ENCODE results near the gene COPS7A. TPM values are rescaled to one million over a fixed set of nuclear protein-coding genes. Genes with fewer than 3 reads are reported as not detected.
"Not testable (repeated sequence)": the region's sequence is repeated elsewhere in the genome, so short reads cannot be mapped to it uniquely, and the experiment has no call there.

COPS7A gene
- total RNA-seq, 1 experiment from 2014 or later, result 82.3 TPM

- Histone ChIP-seq H3K9me3 (ENCODE audit: low read length) (no peaks in the 10 kb centered on the region), H3F3A (ENCODE audit: low read length, unreplicated experiment) (no peaks in the 10 kb centered on the region), H3K79me2 (ENCODE audit: low read length) (no peaks in the 10 kb centered on the region), H3K9me2 (replicated peaks; ENCODE audit: low read length) (no peaks in the 10 kb centered on the region), H3K4me3 (ENCODE audit: low read length) (no peak overlapping the region), H3K4me1 (ENCODE audit: insufficient read depth, low read length) (no peaks in the 10 kb centered on the region), H3K36me3 (ENCODE audit: low read depth, low read length) (no peaks in the 10 kb centered on the region), H4K20me1 (ENCODE audit: low read length) (no peaks in the 10 kb centered on the region), H3K4me2 (ENCODE audit: low read length) (no peak overlapping the region), H3K9ac (ENCODE audit: low read length) (no peak overlapping the region), H3K27ac (ENCODE audit: low read length) (no peak overlapping the region), H3K27me3 (ENCODE audit: low read length) (no peaks in the 10 kb centered on the region), H2AFZ (ENCODE audit: low read length) (no peak overlapping the region)
- ChIA-PET CTCF (no interaction called here), POLR2A (ENCODE audit: unreplicated experiment) (interaction anchor here (0.6 kb wide), 1 partner anchor 178 kb away, joined by 4 read pairs; no protein-coding TSS in a partner anchor)
- intact Hi-C loops (cut with micrococcal nuclease), result no loop called here
- no peak for ATAC-seq
- TF ChIP-seq EZH2 (IDR thresholded peaks at IDR 0.05; ENCODE audit: low read length, unreplicated experiment) (no peak), EZH2phosphoT487 (IDR thresholded peaks at IDR 0.05; ENCODE audit: borderline replicate concordance, low read length) (no peak)
- TF ChIP-seq, protein P1, sequence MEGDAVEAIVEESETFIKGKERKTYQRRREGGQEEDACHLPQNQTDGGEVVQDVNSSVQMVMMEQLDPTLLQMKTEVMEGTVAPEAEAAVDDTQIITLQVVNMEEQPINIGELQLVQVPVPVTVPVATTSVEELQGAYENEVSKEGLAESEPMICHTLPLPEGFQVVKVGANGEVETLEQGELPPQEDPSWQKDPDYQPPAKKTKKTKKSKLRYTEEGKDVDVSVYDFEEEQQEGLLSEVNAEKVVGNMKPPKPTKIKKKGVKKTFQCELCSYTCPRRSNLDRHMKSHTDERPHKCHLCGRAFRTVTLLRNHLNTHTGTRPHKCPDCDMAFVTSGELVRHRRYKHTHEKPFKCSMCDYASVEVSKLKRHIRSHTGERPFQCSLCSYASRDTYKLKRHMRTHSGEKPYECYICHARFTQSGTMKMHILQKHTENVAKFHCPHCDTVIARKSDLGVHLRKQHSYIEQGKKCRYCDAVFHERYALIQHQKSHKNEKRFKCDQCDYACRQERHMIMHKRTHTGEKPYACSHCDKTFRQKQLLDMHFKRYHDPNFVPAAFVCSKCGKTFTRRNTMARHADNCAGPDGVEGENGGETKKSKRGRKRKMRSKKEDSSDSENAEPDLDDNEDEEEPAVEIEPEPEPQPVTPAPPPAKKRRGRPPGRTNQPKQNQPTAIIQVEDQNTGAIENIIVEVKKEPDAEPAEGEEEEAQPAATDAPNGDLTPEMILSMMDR (conservative IDR thresholded peaks at IDR 0.05; ENCODE audit: low read depth, low read length), result no peak
- peak; percentile 8 for DNase-seq
- BruUV-seq (replicated peaks), result no TSS peak
Observed at GRCh38 chr12:6708960-6709394, 14.9 kb upstream of the COPS7A start.

- H3K27me3 ChIP-seq (ENCODE audit: low read length); H3K9me2 ChIP-seq (replicated peaks; ENCODE audit: low read length); DNase-seq; H3K79me2 ChIP-seq (ENCODE audit: low read length); H2AFZ ChIP-seq (ENCODE audit: low read length); H3K9ac ChIP-seq (ENCODE audit: low read length); H3K36me3 ChIP-seq (ENCODE audit: low read depth, low read length); H3K4me2 ChIP-seq (ENCODE audit: low read length); H4K20me1 ChIP-seq (ENCODE audit: low read length); H3K27ac ChIP-seq (ENCODE audit: low read length); POLR2A ChIA-PET (ENCODE audit: unreplicated experiment); H3K9me3 ChIP-seq (ENCODE audit: low read length); H3K4me3 ChIP-seq (ENCODE audit: low read length); intact Hi-C loops (cut with micrococcal nuclease); H3K4me1 ChIP-seq (ENCODE audit: insufficient read depth, low read length); ATAC-seq; H3F3A ChIP-seq (ENCODE audit: low read length, unreplicated experiment); BruUV-seq (replicated peaks): not testable (repeated sequence)
- CTCF ChIA-PET, result interaction anchor here (0.7 kb wide), 1 partner anchor 19 kb away, joined by 3 read pairs; no protein-coding TSS in a partner anchor
Observed at GRCh38 chr12:6716031-6716873, 7.6 kb upstream of the COPS7A start.

DNA sequence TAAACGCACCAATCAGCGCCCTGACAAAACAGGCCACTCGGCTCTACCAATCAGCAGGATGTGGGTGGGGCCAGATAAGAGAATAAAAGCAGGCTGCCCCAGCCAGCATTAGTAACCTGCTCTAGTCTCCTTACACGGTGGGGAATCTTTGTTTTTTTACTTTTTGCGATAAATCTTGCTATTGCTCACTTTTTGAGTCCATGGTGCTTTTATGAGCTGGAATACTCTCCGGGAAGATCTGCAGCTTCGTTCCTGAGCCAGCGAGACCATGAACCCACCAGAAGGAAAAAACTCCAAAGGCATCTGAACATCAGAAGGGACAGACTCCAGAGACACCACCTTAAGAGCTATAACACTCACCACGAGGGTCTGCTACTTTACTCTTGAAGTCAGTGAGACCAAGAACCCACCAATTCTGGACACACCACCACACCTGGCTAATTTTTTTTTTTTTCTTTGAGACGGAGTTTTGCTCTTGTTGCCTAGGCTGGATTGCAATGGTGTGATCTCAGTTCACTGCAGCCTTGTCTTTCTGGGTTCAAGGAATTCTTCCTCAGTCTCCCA, 6.9 kb upstream of the COPS7A start:
- intact Hi-C loops (cut with micrococcal nuclease), result no loop called here
- TSS peak; percentile 67 for BruUV-seq (replicated peaks)
- Histone ChIP-seq H3F3A (ENCODE audit: low read length, unreplicated experiment) (no peaks in the 10 kb centered on the region), H3K4me3 (ENCODE audit: low read length) (no peak overlapping the region), H3K9ac (ENCODE audit: low read length) (no peak overlapping the region), H3K27me3 (ENCODE audit: low read length) (no peaks in the 10 kb centered on the region), H3K4me2 (ENCODE audit: low read length) (no peak overlapping the region), H3K4me1 (ENCODE audit: insufficient read depth, low read length) (no peaks in the 10 kb centered on the region), H3K9me3 (ENCODE audit: low read length) (no peaks in the 10 kb centered on the region), H3K9me2 (replicated peaks; ENCODE audit: low read length) (no peaks in the 10 kb centered on the region), H3K27ac (ENCODE audit: low read length) (no peak overlapping the region), H2AFZ (ENCODE audit: low read length) (no peak overlapping the region), H4K20me1 (ENCODE audit: low read length) (no peaks in the 10 kb centered on the region), H3K79me2 (ENCODE audit: low read length) (no peaks in the 10 kb centered on the region), H3K36me3 (ENCODE audit: low read depth, low read length) (no peaks in the 10 kb centered on the region)
- ChIA-PET CTCF (interaction anchor here (0.7 kb wide), 1 partner anchor 18 kb away, joined by 3 read pairs; no protein-coding TSS in a partner anchor), POLR2A (ENCODE audit: unreplicated experiment) (no interaction called here)
- ATAC-seq, result no peak
- no peak for DNase-seq
- TF ChIP-seq, protein P1 (conservative IDR thresholded peaks at IDR 0.05; ENCODE audit: low read depth, low read length), result no peak
- TF ChIP-seq EZH2 (IDR thresholded peaks at IDR 0.05; ENCODE audit: low read length, unreplicated experiment) (no peak), EZH2phosphoT487 (IDR thresholded peaks at IDR 0.05; ENCODE audit: borderline replicate concordance, low read length) (no peak)

Measured in PC-3 (cell line).